ENCODE results near the gene TREM2. TPM values are rescaled to one million over a fixed set of nuclear protein-coding genes. Genes with fewer than 3 reads are reported as not detected.
A peak's percentile ranks its signal among the peaks of the same experiment; 100 is the strongest.

TREM2 gene
- total and polyA plus RNA-seq, 10 of the 15 experiments (the other 5 are each of a cell fraction or from before 2014, with no cell fraction given), result not detected

- ChIA-PET SMC1A (ENCODE audit: uncharacterized antibody, unreplicated experiment) (no interaction called here), CTCF (no interaction called here), POLR2A (no interaction called here), RAD21 (ENCODE audit: unreplicated experiment) (no interaction called here)
- ATAC-seq (no peak), FAIRE-seq (no peak), DNase-seq (ENCODE audit: low read depth, low spot score) (no peak)
- H3K36me3 ChIP-seq (ENCODE audit: control insufficient read depth in 2 of 2, insufficient read depth in 2 of 2, low read length in 1 of 2), result no peaks in the 10 kb centered on the region
- H3K4me3 ChIP-seq, result no peak overlapping the region
- H3K27me3 ChIP-seq (replicated peaks in 1 of 2; ENCODE audit: control insufficient read depth in 2 of 2, insufficient read depth in 2 of 2, low read length in 1 of 2), result no peaks in the 10 kb centered on the region; a peak in 1 of 4 replicates
- H3K4me2 ChIP-seq (ENCODE audit: control insufficient read depth, insufficient read depth), result no peak overlapping the region
- intact Hi-C loops (cut with micrococcal nuclease; ENCODE audit: unreplicated experiment) (no loop called here), in situ Hi-C loops (cut with MboI) (no loop called here)
- no peaks in the 10 kb centered on the region for H3K4me1 ChIP-seq (ENCODE audit: control insufficient read depth, insufficient read depth, low read length)
- WGBS (ENCODE audit: insufficient coverage, insufficient replicate concordance, low lambda C conversion rate, missing lambda C conversion rate), result 40% methylated on average over 7 of the region's 7 CpGs
- H3K9ac ChIP-seq (ENCODE audit: control insufficient read depth, insufficient read depth, low read length), result no peak overlapping the region
- no peaks in the 10 kb centered on the region for H3K79me2 ChIP-seq (ENCODE audit: control insufficient read depth, insufficient read depth, low read length)
- H2AFZ ChIP-seq (ENCODE audit: control insufficient read depth, low read depth, low read length), result no peak overlapping the region
- H4K20me1 ChIP-seq (ENCODE audit: control insufficient read depth, insufficient read depth), result no peaks in the 10 kb centered on the region
- BruUV-seq (replicated peaks), result no TSS peak
- no peak for TF ChIP-seq MTA2 (IDR thresholded peaks at IDR 0.05; ENCODE audit: low read depth)
- no peak for TF ChIP-seq ESRRA (IDR thresholded peaks at IDR 0.05; ENCODE audit: low read length)
- TF ChIP-seq NR2C2 (IDR thresholded peaks at IDR 0.05; ENCODE audit: borderline replicate concordance, control insufficient read depth, insufficient read length, low read depth), result no peak
- TF ChIP-seq SPI1 (IDR thresholded peaks at IDR 0.05; ENCODE audit: borderline replicate concordance, insufficient read depth, low read depth, low read length), result peak; percentile 28; the same call in 1 of the 2 replicates
- H3K9me3 ChIP-seq (replicated peaks; ENCODE audit: control insufficient read depth, insufficient read depth, low read length), result no peaks in the 10 kb centered on the region
- no peak overlapping the region for H3K27ac ChIP-seq (ENCODE audit: control insufficient read depth, insufficient read depth)
Observed at GRCh38 chr6:41155132-41155805, 7.6 kb downstream of the TREM2 start.

GRCh38 chr6:41153992-41154625 lies 8.8 kb downstream of the TREM2 start, which contains the start of gene TREML1:
Gene TREML1 (minus strand): TSS chr6:41154347. CDS start chr6:41154288, 59 bp downstream.
- no TSS peak for BruUV-seq (replicated peaks)
- H3K36me3 ChIP-seq (ENCODE audit: control insufficient read depth in 2 of 2, insufficient read depth in 2 of 2, low read length in 1 of 2), result no peaks in the 10 kb centered on the region
- no peak for TF ChIP-seq ZNF622 (IDR thresholded peaks at IDR 0.05)
- TF ChIP-seq CBX3 (IDR thresholded peaks at IDR 0.05; ENCODE audit: borderline replicate concordance, low read depth), result no peak
- TF ChIP-seq KLF5 (IDR thresholded peaks at IDR 0.05; ENCODE audit: partially characterized antibody), result no peak
- TF ChIP-seq TCF12 (IDR thresholded peaks at IDR 0.05; ENCODE audit: low read depth, low read length), result no peak
- no peak for TF ChIP-seq NFXL1 (IDR thresholded peaks at IDR 0.05; ENCODE audit: borderline replicate concordance)
- TF ChIP-seq MEF2A (IDR thresholded peaks at IDR 0.05; ENCODE audit: insufficient read depth, low read depth, low read length), result no peak
- no peak for TF ChIP-seq NR2C2 (IDR thresholded peaks at IDR 0.05; ENCODE audit: borderline replicate concordance, control insufficient read depth, insufficient read length, low read depth)
- TF ChIP-seq IKZF1 (conservative IDR thresholded peaks at IDR 0.05), result no peak
- TF ChIP-seq JUND (IDR thresholded peaks at IDR 0.05; ENCODE audit: low read depth, low read length), result no peak
- no peak for TF ChIP-seq LARP7 (IDR thresholded peaks at IDR 0.05)
- no peak for TF ChIP-seq EZH2 (IDR thresholded peaks at IDR 0.05; ENCODE audit: borderline replicate concordance, control insufficient read depth, low read depth, low read length)
- TF ChIP-seq GATAD2B (conservative IDR thresholded peaks at IDR 0.05; ENCODE audit: low read depth), result no peak
- no peak for TF ChIP-seq MYB (IDR thresholded peaks at IDR 0.05; ENCODE audit: borderline replicate concordance, low read depth, low read length)
- no peak within 1 kb of the TSS for H3K4me3 ChIP-seq
- H4K20me1 ChIP-seq (ENCODE audit: control insufficient read depth, insufficient read depth), result no peaks in the 10 kb centered on the region
- intact Hi-C loops (cut with micrococcal nuclease; ENCODE audit: unreplicated experiment), result no loop called here
- H2AFZ ChIP-seq (ENCODE audit: control insufficient read depth, low read depth, low read length), result no peak within 1 kb of the TSS
- FAIRE-seq, result no peak
- ChIA-PET SMC1A (ENCODE audit: uncharacterized antibody, unreplicated experiment) (interaction anchor here (0.8 kb wide), 1 partner anchor 33 kb away, joined by 3 read pairs; no protein-coding TSS in a partner anchor), RAD21 (ENCODE audit: unreplicated experiment) (no interaction called here), POLR2A (no interaction called here), CTCF (interaction anchor here (1.3 kb wide), 1 partner anchor 36 kb away, joined by 3 read pairs; no protein-coding TSS in a partner anchor)
- in situ Hi-C loops (cut with MboI), result no loop called here
- H3K27ac ChIP-seq (ENCODE audit: control insufficient read depth, insufficient read depth), result no peak within 1 kb of the TSS
- DNase-seq (ENCODE audit: low read depth, low spot score), result no peak
- H3K4me2 ChIP-seq (ENCODE audit: control insufficient read depth, insufficient read depth), result no peak within 1 kb of the TSS
- H3K9ac ChIP-seq (ENCODE audit: control insufficient read depth, insufficient read depth, low read length), result no peak within 1 kb of the TSS
- WGBS (ENCODE audit: insufficient coverage, insufficient replicate concordance, low lambda C conversion rate, missing lambda C conversion rate), result 27% methylated on average over 5 of the region's 5 CpGs
- H3K4me1 ChIP-seq (ENCODE audit: control insufficient read depth, insufficient read depth, low read length), result no peaks in the 10 kb centered on the region
- no peaks in the 10 kb centered on the region for H3K79me2 ChIP-seq (ENCODE audit: control insufficient read depth, insufficient read depth, low read length)
- no peak for ATAC-seq
- no peaks in the 10 kb centered on the region for H3K9me3 ChIP-seq (replicated peaks; ENCODE audit: control insufficient read depth, insufficient read depth, low read length)
- H3K27me3 ChIP-seq (replicated peaks in 1 of 2; ENCODE audit: control insufficient read depth in 2 of 2, insufficient read depth in 2 of 2, low read length in 1 of 2), result no peaks in the 10 kb centered on the region; a peak in 1 of 4 replicates
